ENCODE measurements around the gene CCDC185. TPM values are rescaled to one million over a fixed set of nuclear protein-coding genes. Genes with fewer than 3 reads are reported as not detected.

Gene CCDC185
- total RNA-seq, 3 donors from 2014 or later (not counting 1 experiment from before 2014, with no cell fraction given) = not detected

DNA sequence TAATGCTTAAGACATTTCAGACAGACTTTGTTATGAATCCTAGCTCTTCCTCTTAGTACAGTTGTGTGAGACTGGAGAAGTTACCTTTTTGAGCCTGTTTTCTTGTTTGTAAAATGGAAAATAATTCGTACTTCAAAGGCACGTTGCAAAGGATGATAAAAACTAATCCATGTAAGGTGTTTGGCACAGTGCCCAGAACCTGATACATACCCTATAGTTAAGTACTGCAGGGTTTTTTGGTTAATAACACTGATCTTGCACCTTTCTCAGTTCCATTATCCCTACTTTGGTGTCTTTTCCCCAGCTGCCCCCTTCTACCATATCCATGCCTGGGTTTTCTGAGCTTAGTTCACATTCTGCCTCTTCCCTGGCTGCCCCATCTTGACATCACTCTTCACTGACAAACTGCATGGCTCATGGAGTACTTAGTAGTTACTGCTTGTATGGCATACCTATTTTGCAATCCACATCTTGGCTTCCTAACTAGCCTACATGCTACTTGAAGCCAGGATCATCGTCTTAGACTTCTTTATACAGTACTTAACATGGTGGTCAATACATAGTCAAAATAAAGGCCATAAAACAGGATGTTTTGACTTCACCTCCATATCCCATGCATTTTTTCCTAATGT, 10.1 kb downstream of the CCDC185 start:
- no peak overlapping the region for H3K4me3 ChIP-seq (ENCODE audit: low read length)
- no peaks in the 10 kb centered on the region for H3K36me3 ChIP-seq (ENCODE audit: control insufficient read depth, insufficient read depth, low read length)
- peaks cover 2% of the 10 kb centered on the region for H3K27me3 ChIP-seq (ENCODE audit: control insufficient read depth, insufficient read depth, low read length)
- Mint-ChIP-seq H3K4me3 (no peak overlapping the region), H3K4me1 (no peaks in the 10 kb centered on the region), H3K9me3 (peaks cover 4 to 6% of the 10 kb centered on the region in 2 donors), H3K27ac (no peak overlapping the region), H3K36me3 (no peaks in the 10 kb centered on the region), H3K27me3 (ENCODE audit: low read depth in 2 of 2) (peaks cover 13 to 17% of the 10 kb centered on the region in 2 donors)
- H3K9me3 ChIP-seq (ENCODE audit: control insufficient read depth, insufficient read depth, low read length) = no peaks in the 10 kb centered on the region
- no peak for ATAC-seq
- no peak overlapping the region for H3K27ac ChIP-seq (ENCODE audit: low read length)
- intact Hi-C loops (cut with micrococcal nuclease) = no loop called here
- DNase-seq = no peak
- TF ChIP-seq, protein P1, sequence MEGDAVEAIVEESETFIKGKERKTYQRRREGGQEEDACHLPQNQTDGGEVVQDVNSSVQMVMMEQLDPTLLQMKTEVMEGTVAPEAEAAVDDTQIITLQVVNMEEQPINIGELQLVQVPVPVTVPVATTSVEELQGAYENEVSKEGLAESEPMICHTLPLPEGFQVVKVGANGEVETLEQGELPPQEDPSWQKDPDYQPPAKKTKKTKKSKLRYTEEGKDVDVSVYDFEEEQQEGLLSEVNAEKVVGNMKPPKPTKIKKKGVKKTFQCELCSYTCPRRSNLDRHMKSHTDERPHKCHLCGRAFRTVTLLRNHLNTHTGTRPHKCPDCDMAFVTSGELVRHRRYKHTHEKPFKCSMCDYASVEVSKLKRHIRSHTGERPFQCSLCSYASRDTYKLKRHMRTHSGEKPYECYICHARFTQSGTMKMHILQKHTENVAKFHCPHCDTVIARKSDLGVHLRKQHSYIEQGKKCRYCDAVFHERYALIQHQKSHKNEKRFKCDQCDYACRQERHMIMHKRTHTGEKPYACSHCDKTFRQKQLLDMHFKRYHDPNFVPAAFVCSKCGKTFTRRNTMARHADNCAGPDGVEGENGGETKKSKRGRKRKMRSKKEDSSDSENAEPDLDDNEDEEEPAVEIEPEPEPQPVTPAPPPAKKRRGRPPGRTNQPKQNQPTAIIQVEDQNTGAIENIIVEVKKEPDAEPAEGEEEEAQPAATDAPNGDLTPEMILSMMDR (IDR thresholded peaks at IDR 0.05) = no peak
- no peaks in the 10 kb centered on the region for H3K4me1 ChIP-seq (ENCODE audit: control insufficient read depth, insufficient read depth, low read length)
- 84% methylated on average over 3 of the region's 3 CpGs for WGBS (ENCODE audit: insufficient coverage)

- Histone ChIP-seq H3K4me3 (ENCODE audit: low read length) (no peak overlapping the region), H3K4me1 (ENCODE audit: control insufficient read depth, insufficient read depth, low read length) (no peaks in the 10 kb centered on the region), H3K9me3 (ENCODE audit: control insufficient read depth, insufficient read depth, low read length) (no peaks in the 10 kb centered on the region), H3K27ac (ENCODE audit: low read length) (no peak overlapping the region), H3K36me3 (ENCODE audit: control insufficient read depth, insufficient read depth, low read length) (no peaks in the 10 kb centered on the region), H3K27me3 (ENCODE audit: control insufficient read depth, insufficient read depth, low read length) (peaks cover 2% of the 10 kb centered on the region)
- TF ChIP-seq, protein P1 (IDR thresholded peaks at IDR 0.05) = no peak
- 86% methylated on average over 3 of the region's 3 CpGs for WGBS (ENCODE audit: insufficient coverage)
- Mint-ChIP-seq H3K4me1 (no peaks in the 10 kb centered on the region), H3K27me3 (ENCODE audit: low read depth in 2 of 2) (peaks cover 13 to 17% of the 10 kb centered on the region in 2 donors), H3K4me3 (no peak overlapping the region), H3K9me3 (peaks cover 4 to 6% of the 10 kb centered on the region in 2 donors), H3K27ac (no peak overlapping the region), H3K36me3 (no peaks in the 10 kb centered on the region)
- intact Hi-C loops (cut with micrococcal nuclease) = no loop called here
- no peak for ATAC-seq
- peak in 1 of 2 donors; percentile 38 for DNase-seq
Observed at GRCh38 chr1:223405507-223405906, 12.3 kb downstream of the CCDC185 start.

- H3K9me3 Mint-ChIP-seq = no peaks in the 10 kb centered on the region
- H3K4me1 Mint-ChIP-seq = no peaks in the 10 kb centered on the region
- TF ChIP-seq, protein P1 (IDR thresholded peaks at IDR 0.05) = no peak
- intact Hi-C loops (cut with micrococcal nuclease) = no loop called here
- no peak overlapping the region for H3K27ac Mint-ChIP-seq
- peaks cover 16 to 39% of the 10 kb centered on the region in 2 donors for H3K27me3 Mint-ChIP-seq (ENCODE audit: low read depth in 2 of 2)
- Histone ChIP-seq H3K27me3 (ENCODE audit: control insufficient read depth, insufficient read depth, low read length) (peaks cover 2% of the 10 kb centered on the region), H3K4me1 (ENCODE audit: control insufficient read depth, insufficient read depth, low read length) (no peaks in the 10 kb centered on the region), H3K36me3 (ENCODE audit: control insufficient read depth, insufficient read depth, low read length) (no peaks in the 10 kb centered on the region), H3K27ac (ENCODE audit: low read length) (no peak overlapping the region), H3K4me3 (ENCODE audit: low read length) (no peak overlapping the region), H3K9me3 (ENCODE audit: control insufficient read depth, insufficient read depth, low read length) (no peaks in the 10 kb centered on the region)
- DNase-seq (no peak), ATAC-seq (no peak)
- no peak overlapping the region for H3K4me3 Mint-ChIP-seq
- H3K36me3 Mint-ChIP-seq = no peaks in the 10 kb centered on the region
Observed at GRCh38 chr1:223410036-223410435, 16.8 kb downstream of the CCDC185 start.

DNA sequence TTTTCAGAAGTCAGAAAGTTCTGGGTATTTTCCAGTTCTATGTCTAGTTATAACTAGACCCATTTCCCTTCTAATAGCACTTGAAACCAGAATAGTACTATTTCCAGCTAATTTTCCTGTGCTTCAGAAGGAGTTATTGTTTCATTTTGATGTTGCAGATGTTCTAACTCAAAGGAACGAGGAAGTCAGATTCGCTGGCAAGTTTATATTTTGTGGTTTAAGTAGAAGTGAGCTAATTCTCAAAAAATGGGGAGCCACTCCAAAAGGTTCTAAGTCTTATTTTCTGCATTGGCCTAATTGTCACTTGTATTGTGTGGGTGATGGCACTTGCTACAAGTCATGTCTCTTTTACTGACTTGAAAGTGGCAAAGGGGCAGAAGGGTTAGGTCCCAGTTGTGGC, 18.1 kb downstream of the CCDC185 start:
- H3K36me3 Mint-ChIP-seq = no peaks in the 10 kb centered on the region
- 55% methylated on average over 2 of the region's 2 CpGs for WGBS (ENCODE audit: insufficient coverage)
- Histone ChIP-seq H3K36me3 (ENCODE audit: control insufficient read depth, insufficient read depth, low read length) (no peaks in the 10 kb centered on the region), H3K4me1 (ENCODE audit: control insufficient read depth, insufficient read depth, low read length) (no peaks in the 10 kb centered on the region), H3K27me3 (ENCODE audit: control insufficient read depth, insufficient read depth, low read length) (peaks cover 2% of the 10 kb centered on the region), H3K27ac (ENCODE audit: low read length) (no peak overlapping the region), H3K4me3 (ENCODE audit: low read length) (no peak overlapping the region), H3K9me3 (ENCODE audit: control insufficient read depth, insufficient read depth, low read length) (no peaks in the 10 kb centered on the region)
- no peaks in the 10 kb centered on the region for H3K4me1 Mint-ChIP-seq
- no peaks in the 10 kb centered on the region for H3K9me3 Mint-ChIP-seq
- no peak overlapping the region for H3K27ac Mint-ChIP-seq
- peaks cover 12 to 34% of the 10 kb centered on the region in 2 donors for H3K27me3 Mint-ChIP-seq (ENCODE audit: low read depth in 2 of 2)
- intact Hi-C loops (cut with micrococcal nuclease) = no loop called here
- TF ChIP-seq, protein P1 (IDR thresholded peaks at IDR 0.05) = no peak
- no peak for DNase-seq
- no peak for ATAC-seq
- no peak overlapping the region for H3K4me3 Mint-ChIP-seq

Measured in natural killer cell (primary cell).